Measurements from ENCODE around the gene KLHL2. TPM values are rescaled to one million over a fixed set of nuclear protein-coding genes. Genes with fewer than 3 reads are reported as not detected.

The KLHL2 gene
- total RNA-seq, 1 donor from 2014 or later, result 14.1 TPM

DNA sequence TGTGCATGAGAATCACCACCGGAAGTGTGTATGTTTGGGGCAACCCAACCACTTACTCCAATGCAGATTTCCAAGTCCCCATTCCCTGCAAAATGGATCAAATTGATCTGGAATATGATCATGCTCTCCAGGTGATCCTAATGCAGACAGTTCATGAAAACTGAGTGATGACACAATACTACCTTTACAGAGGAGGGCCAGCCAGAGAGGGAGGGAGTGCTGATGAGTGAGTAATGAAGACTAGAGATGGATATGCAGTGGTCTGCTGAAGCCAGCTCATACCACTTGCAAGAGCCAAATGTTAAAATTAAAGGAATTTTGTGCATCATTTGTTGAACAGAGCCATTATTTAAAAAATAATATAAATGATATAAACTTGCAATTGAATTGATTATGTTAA lies 161.2 kb downstream of the KLHL2 start:
- H3K27ac Mint-ChIP-seq, result no peak overlapping the region
- no peaks in the 10 kb centered on the region for H3K4me1 Mint-ChIP-seq (ENCODE audit: unreplicated experiment)
- no peaks in the 10 kb centered on the region for H3K36me3 Mint-ChIP-seq
- no peaks in the 10 kb centered on the region for H3K27me3 Mint-ChIP-seq
- no peaks in the 10 kb centered on the region for H3K9me3 Mint-ChIP-seq
- DNase-seq (ENCODE audit: extremely low spot score, unreplicated experiment), result no peak
- TF ChIP-seq, protein P1, sequence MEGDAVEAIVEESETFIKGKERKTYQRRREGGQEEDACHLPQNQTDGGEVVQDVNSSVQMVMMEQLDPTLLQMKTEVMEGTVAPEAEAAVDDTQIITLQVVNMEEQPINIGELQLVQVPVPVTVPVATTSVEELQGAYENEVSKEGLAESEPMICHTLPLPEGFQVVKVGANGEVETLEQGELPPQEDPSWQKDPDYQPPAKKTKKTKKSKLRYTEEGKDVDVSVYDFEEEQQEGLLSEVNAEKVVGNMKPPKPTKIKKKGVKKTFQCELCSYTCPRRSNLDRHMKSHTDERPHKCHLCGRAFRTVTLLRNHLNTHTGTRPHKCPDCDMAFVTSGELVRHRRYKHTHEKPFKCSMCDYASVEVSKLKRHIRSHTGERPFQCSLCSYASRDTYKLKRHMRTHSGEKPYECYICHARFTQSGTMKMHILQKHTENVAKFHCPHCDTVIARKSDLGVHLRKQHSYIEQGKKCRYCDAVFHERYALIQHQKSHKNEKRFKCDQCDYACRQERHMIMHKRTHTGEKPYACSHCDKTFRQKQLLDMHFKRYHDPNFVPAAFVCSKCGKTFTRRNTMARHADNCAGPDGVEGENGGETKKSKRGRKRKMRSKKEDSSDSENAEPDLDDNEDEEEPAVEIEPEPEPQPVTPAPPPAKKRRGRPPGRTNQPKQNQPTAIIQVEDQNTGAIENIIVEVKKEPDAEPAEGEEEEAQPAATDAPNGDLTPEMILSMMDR (conservative IDR thresholded peaks at IDR 0.05), result no peak
- no peak overlapping the region for H3K4me3 Mint-ChIP-seq

DNA sequence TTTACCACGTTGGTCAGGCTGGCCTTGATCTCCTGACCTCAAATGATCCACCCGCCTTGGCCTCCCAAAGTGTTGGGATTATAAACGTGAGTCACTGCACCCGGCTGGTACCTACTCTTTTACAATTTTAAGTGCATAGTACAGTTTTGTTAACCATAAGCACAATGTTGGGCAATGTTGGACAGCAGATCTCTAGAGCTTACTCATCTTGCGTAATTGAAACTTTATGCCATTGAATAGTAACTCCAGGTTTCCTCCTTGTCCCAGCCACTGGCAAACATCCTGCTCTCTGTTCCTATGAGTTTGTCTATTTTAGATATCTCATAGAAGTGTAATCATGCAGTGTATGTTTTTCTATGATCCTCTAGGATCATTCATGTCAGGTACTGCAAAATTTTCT lies 162.2 kb downstream of the KLHL2 start:
- no peaks in the 10 kb centered on the region for H3K36me3 Mint-ChIP-seq
- H3K27me3 Mint-ChIP-seq, result no peaks in the 10 kb centered on the region
- H3K4me3 Mint-ChIP-seq, result no peak overlapping the region
- no peaks in the 10 kb centered on the region for H3K9me3 Mint-ChIP-seq
- H3K27ac Mint-ChIP-seq, result no peak overlapping the region
- TF ChIP-seq, protein P1 (conservative IDR thresholded peaks at IDR 0.05), result no peak
- no peak for DNase-seq (ENCODE audit: extremely low spot score, unreplicated experiment)
- no peaks in the 10 kb centered on the region for H3K4me1 Mint-ChIP-seq (ENCODE audit: unreplicated experiment)

DNA sequence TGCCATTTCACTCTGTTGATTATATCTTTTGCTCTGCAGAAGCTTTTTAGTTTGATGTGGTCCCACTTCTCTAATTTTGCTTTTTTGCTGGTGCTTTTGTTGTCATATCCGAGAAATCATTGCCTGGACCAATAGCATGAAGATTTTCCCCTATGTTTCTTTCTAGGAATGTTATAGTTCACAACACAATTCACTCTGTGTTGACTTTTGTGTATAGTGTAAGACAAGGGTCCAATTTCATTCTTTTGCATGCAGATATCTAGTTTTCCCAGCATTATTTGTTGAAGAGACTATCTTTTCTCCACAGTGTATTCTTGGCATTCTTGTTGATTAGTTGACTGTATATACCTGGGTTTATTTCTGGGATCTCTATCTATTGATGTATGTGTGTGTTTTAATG lies 163.2 kb downstream of the KLHL2 start:
- Mint-ChIP-seq H3K9me3 (no peaks in the 10 kb centered on the region), H3K27me3 (peaks cover 4% of the 10 kb centered on the region), H3K4me3 (no peak overlapping the region), H3K36me3 (no peaks in the 10 kb centered on the region), H3K4me1 (ENCODE audit: unreplicated experiment) (no peaks in the 10 kb centered on the region), H3K27ac (no peak overlapping the region)
- DNase-seq (ENCODE audit: extremely low spot score, unreplicated experiment), result no peak
- TF ChIP-seq, protein P1 (conservative IDR thresholded peaks at IDR 0.05), result no peak

Other genes starting within 250 kb of the KLHL2 start
- 2.1 and 2.6 TPM in 2 replicates for gene TRIM61, start 229.9 kb upstream of the KLHL2 start, total RNA-seq (ENCODE audit: low replicate concordance)
- not detected in 2 replicates for gene TRIM60, start 175.6 kb upstream of the KLHL2 start, total RNA-seq (ENCODE audit: low replicate concordance)
- not detected in 2 replicates for gene TRIM75, start 153.7 kb upstream of the KLHL2 start, total RNA-seq (ENCODE audit: low replicate concordance)
- gene TMEM192, start 94.7 kb upstream of the KLHL2 start, total RNA-seq (ENCODE audit: low replicate concordance), result 12.0 and 12.1 TPM in 2 replicates
- 62.0 and 68.0 TPM in 2 replicates for gene MSMO1, start 120.1 kb downstream of the KLHL2 start, total RNA-seq (ENCODE audit: low replicate concordance)
- 111 and 149 TPM in 2 replicates for gene CPE, start 171.4 kb downstream of the KLHL2 start, total RNA-seq (ENCODE audit: low replicate concordance)